NAMALWA (cell line): ENCODE data around the gene TEP1.
A peak's percentile ranks its signal among the peaks of the same experiment; 100 is the strongest.

Source experiments
- DNase-seq: peaks from one replicate; pipeline ENCODE4 v3.0.0-alpha.2; 2015; ENCODE audit warnings: low spot score

TEP1 gene

DNA sequence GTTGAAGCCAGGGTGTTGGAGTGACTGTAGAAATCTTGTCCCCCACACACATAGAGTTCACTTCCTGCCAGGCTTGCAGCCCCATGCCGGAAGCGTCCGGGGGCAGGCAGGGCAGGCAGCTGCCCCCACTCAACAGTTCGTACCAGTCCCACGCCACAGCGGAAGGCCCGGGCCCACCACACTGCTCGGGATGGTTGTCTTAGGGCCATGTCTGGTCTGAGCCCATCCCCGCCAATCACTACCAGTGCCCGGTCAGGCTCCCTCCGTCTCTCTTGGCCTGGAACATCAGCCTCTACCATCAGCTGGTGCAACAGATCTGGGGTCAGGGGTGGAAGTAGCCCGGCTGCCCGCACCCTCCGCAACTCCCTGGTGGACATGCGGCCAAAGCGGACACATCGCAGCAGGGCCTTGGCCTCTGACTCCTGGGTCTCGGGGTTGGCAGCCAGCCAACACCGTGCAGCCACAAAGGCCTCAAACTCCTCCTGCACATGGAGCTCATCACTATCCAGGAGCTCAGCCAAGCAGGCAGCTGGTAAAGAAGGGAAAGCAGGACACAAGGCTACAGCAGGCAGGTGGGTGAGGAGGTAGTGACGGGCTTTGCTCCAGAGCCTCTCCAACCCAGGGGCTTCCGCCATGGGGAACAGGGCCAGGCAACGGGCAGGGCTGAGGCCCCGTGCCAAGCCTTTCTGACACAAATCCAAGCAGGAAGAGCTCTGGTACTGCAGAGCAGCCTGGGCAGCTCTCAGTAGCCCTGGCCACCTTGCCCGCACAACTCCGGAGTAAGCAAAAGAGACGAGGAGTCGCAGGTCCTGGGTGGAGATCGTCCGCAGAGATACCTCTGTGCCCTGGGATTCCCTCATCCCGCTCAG, 16.7 kb upstream of the TEP1 start:
- no peak for DNase-seq

DNA sequence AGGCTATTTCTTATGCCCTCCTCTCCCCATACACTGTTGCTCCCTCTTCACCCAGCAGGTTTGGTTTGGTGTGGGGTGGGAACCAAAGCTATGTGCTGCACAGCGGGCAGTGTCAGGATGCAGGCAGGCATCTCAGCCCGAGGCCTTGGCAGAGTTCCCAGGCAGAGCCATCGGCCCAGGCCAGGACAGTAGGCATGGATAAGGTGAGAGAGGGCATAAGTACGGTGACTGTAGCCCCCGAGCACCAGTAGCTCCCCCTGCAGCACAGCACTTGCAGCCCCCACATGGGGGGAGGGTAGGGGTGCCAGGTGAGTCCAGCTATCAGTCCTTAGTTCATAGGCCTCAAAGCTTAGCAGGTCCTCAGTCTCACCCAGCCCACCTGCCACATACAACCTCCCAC, 15.5 kb upstream of the TEP1 start:
- DNase-seq = no peak

GRCh38 chr14:20428010-20428365, 14.7 kb upstream of the TEP1 start:
- DNase-seq = no peak

DNA sequence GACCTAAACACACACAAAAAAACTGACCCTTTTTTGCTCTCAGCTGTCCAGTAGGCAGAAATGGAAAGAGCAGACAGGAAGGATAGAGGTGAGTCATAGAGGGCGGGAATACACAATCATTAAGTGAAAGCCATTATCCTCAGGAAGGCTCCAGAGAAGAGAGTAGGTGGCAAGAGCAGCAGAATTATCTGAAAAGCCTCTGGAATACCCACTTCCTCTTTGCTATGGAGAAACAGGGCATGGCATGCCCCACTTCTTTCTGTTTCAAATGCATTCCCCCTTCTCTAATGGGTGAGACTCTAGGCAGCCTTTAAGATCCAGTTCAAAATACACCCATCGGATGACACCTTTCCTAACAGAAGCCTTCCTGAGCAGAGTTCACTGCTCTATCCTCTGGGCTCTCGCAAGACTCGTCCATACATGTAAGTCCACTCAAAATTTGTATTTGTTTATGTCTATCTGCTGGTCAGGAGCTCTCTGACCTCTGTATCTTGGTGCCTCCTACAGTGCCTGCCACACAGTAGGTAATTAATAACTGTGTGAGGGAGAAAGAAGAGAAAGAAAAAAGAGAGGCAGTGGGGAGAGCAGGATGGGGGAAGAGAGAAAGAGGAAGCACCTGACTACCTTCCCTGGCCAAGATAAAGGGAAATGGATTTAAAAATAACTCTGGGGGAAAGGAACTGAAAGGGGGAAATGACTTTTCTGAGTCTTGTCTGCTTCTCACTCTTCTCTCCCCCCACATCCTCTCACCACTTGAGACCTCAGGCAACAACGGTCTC, 14.1 kb upstream of the TEP1 start:
- peak; percentile 47 for DNase-seq

DNA sequence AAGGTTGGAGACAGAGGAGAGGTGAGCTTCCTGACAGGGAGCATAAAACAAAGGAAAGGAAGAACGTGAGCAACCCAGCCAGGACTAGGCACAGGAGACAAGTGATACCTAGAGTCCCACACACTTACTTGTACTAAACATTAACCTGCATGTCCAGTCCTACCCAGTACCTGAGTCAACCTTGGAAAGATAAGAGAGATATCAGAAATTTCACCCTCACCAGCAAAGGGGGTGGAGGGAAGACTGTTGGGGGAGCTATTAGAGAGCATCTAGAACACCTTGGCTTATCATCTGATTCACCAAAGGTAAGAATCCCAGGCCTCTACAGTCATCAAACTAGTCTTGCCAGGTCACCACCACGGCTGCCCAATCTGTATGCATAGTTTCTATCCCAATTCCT, 11.6 kb upstream of the TEP1 start:
- no peak for DNase-seq

GRCh38 chr14:20422886-20423285, 9.6 kb upstream of the TEP1 start:
- no peak for DNase-seq

DNA sequence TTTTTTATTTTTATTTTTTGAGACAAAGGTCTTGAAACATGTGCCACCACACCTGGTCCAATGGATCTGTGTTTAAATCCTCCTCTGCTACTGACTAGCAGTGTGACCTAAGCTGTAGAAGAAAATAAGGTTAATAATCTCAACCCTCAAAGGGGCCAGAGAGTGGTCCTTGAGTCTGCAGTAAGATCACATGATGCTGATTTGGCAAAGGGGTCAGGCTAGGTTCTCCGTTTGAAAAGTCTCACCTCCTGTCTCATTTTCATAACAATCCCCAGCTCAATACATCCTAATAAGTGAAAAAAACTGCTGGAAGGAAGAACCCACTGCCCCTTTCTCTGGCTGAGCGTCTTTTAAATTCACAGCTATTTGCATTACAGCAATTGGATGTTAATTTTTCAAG, 8.0 kb upstream of the TEP1 start:
- no peak for DNase-seq

GRCh38 chr14:20419419-20419818, 6.1 kb upstream of the TEP1 start:
- DNase-seq = peak; percentile 16

- no peak for DNase-seq
These were observed 5.2 kb upstream of the TEP1 start for GRCh38 chr14:20418501-20418909.

GRCh38 chr14:20417250-20418186, 4.2 kb upstream of the TEP1 start:
- no peak for DNase-seq

GRCh38 chr14:20416223-20416622, 2.9 kb upstream of the TEP1 start:
- no peak for DNase-seq

DNA sequence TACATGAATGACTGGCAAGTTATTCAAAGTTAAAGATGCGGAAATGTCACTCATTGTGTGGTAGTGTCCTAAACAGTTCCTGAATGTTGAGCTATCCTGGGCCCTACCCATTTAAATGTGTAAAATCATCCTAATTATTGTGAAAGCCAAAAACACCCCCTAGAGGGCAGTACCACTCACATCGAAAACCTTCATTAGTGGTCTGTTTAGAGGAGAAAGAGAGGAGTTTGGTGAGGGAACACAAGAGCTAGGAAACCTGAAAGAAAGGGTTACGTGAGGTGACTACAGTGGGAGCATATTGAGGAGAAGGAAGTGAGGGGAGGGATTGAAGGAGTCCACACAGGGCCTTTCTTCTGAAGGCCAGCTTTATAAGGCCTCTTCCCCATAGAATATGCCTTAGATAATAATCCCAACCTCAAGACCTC, 2.5 kb upstream of the TEP1 start:
- peak; percentile 89 for DNase-seq

- peak; percentile 44 for DNase-seq
These were observed 412 bp upstream of the TEP1 start for GRCh38 chr14:20413744-20414082.

DNA sequence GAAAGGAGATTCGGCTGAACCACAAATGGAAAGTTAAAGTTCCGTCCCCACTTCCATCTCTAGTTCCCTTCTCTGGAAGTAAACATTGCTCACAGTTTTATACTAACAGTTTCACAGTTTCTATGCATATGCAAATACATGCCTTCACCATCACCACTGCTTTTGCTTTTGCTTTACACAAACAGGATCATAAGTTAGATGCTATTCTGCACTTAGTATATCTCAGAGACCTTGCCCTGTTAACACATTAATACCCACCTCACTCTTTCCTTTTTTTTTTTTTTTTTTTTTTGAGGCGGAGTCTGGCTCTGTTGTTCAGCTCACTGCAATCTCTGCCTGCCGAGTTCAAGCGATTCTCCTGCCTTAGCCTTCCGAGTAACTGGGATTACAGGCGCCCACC, 890 bp downstream of the TEP1 start:
- DNase-seq = peak; percentile 59

DNA sequence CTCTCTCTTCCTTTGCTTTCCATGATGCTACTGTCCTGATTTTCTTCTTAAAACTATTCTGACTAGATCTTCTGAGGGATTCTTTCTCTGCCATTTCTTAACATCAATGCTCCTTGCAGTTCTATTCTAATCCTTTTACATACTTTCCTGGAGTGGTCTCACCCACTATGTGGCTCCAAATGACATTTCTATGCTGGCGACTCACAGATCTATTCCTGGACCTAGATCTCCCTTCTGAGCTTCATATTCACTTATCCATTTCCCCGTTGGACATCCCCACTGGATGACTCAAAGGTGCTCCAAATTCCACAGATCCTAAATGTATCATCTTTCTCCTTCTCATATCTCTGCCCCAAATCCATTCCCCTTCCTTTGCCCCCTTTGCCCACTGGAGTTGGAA, 4.1 kb downstream of the TEP1 start:
- DNase-seq = no peak

GRCh38 chr14:20403521-20403920, 9.8 kb downstream of the TEP1 start:
- no peak for DNase-seq

DNA sequence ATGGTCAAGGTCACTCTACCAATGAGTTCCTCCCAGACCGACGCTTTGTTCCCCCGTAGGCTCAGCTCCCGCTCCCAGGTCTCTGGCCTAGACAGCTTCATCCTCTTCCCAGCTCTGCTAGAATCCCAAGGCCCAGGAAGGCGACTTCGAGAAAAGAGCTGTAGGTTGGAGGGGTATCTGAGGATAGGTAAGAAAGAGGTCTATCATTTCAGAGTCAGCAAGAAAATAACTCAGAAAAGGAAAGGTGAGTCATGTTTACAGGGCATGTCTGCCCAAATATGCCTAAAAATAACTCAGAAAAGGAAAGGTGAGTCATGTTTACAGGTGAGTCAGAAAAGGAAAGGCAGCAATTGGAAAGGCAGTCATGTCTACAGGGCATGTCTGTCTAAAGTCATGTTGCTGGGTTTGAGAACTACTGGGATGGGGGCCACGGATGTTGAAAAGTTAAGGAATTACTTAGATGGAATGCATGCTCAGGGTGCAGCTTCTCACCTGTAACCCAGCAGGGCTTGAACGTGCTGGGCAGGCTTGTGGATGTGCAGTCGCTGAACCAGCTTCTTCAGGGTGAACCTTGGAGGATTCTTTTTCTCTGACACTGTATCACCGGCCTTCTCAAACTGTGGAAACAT, 12.2 kb downstream of the TEP1 start:
- no peak for DNase-seq

DNA sequence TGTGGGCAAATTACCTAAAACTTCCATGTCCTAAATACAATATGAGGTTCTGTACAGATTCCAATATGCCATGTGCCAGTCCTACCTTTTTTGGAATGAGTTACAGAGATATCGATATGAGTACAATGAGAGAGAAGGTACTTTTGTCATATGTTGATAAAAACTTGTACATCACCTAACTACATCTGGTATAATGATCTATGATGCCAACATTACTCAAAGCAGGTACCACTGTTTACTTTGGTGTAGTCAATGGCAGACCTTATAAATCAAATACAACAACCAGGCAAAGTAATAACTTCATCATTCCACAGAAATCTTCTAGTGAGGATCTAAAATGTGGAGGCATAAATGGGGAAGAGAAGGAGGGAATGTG, 12.7 kb downstream of the TEP1 start:
- DNase-seq = no peak

DNA sequence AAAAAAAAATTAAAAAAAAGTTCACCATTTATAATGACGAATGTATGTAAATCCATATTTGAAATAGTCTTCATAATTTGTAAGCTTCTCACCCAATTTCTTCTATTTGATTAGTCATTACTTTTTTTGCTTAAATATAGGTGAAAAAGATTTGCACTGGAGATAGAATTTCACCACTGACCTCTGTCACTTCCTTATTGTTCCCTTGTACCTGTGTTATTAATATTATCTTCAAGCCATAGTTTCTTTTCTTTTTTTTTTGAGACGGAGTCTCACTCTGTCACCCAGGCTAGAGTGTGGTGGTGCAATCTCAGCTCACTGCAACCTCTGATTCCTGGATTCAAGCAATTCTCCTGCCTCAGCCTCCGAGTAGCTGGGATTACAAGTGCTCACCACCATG, 15.8 kb downstream of the TEP1 start:
- no peak for DNase-seq

- DNase-seq = no peak
These were observed 21.8 kb downstream of the TEP1 start for GRCh38 chr14:20391505-20391904.

DNA sequence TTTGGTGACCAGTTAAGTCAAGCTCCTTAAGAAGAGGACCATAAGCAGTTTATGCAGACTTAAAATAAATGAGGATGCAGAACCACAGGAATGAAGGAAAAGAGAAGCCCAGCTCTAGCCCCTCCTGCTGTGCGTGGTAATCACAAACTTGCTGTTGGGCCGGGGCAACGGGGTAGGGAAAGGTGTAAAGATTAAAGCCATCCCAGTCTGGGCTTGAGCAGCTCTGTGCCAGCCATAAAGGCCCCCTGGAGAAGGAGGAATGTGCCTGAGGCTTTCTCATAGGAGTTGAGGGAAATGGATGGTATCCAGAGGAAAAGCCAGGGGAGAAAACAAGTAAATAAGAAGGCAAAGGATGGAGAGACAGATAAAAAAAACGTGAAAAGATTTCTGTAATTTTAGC, 25.1 kb downstream of the TEP1 start:
- no peak for DNase-seq

DNA sequence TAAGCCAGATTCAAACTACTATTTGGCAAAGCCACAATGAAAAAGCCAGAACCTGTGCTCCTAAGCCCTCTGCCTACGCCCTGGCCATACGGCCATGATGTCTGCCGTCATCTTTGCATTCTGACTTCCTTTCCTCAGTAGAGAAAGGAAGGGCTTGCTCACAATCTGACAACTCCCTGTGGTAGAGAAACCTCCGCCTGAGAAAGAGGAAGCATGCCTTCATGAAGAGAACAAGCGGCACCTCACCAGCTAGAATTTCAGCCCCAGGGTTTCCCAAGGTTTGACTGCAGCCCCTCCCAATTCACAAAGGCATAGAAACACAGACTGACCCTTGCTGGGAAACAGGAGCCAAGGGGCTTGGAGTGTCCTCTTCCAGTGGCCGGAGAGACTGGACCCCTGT, 25.7 kb downstream of the TEP1 start:
- no peak for DNase-seq
